Sigmoid colon (tissue), 4 donors: ENCODE measurements around the gene TRIM14.

ENCODE experiments used
- EP300 ChIP-seq, 4 donors: sonication (generic); formaldehyde crosslinking; IDR thresholded peaks; one replicate each; pipeline ENCODE4 v1.6.1; 2017; ENCODE audit warnings: antibody characterized with exemption in 4 of 4
- POLR2A ChIP-seq, 2 donors: fragments of 450-650 bp; IDR thresholded peaks; one replicate each; pipeline ENCODE4 v1.6.1; 2016; ENCODE audit warnings: antibody characterized with exemption in 2 of 2, mild to moderate bottlenecking in 2 of 2, moderate library complexity in 2 of 2
- TF ChIP-seq, protein P1 (sequence below), 4 experiments: fragments of 450-650 bp in 3 of 4; fragments of 200-600 bp in 1 of 4; IDR thresholded peaks; one replicate each; pipeline ENCODE4 v1.5.1; 2016 to 2019; ENCODE audit warnings: antibody characterized with exemption in 4 of 4, mild to moderate bottlenecking in 3 of 4, moderate library complexity in 2 of 4

DNA sequence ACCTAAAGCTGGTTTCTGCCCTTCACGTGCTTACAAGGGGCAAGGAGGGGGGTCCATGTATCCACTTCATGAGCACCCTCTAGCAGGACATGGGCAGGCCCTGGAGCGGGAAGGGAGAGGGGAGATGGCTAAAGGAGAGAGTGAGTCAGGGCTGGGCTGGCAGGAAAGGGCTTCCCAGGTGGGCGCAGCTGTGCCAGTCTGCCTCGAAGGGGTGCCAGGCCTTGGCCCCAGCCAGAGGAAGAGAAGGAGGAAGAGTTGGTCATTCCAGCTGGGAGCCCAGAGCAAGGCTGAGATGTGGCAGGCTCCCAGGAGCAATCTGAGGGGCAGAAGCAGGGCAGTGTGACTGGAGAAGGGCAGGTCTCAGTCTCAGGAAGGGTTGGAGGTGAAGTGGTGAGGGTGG, 24.7 kb downstream of the TRIM14 start:
- TF ChIP-seq, protein P1, sequence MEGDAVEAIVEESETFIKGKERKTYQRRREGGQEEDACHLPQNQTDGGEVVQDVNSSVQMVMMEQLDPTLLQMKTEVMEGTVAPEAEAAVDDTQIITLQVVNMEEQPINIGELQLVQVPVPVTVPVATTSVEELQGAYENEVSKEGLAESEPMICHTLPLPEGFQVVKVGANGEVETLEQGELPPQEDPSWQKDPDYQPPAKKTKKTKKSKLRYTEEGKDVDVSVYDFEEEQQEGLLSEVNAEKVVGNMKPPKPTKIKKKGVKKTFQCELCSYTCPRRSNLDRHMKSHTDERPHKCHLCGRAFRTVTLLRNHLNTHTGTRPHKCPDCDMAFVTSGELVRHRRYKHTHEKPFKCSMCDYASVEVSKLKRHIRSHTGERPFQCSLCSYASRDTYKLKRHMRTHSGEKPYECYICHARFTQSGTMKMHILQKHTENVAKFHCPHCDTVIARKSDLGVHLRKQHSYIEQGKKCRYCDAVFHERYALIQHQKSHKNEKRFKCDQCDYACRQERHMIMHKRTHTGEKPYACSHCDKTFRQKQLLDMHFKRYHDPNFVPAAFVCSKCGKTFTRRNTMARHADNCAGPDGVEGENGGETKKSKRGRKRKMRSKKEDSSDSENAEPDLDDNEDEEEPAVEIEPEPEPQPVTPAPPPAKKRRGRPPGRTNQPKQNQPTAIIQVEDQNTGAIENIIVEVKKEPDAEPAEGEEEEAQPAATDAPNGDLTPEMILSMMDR (IDR thresholded peaks at IDR 0.05) = no peak
- no peak for TF ChIP-seq POLR2A (IDR thresholded peaks at IDR 0.05)
- TF ChIP-seq EP300 (IDR thresholded peaks at IDR 0.05) = no peak
